ENCODE data around the gene TNFAIP8L1.
"Not testable (repeated sequence)": the region's sequence is repeated elsewhere in the genome, so short reads cannot be mapped to it uniquely, and the experiment has no call there.

The TNFAIP8L1 gene

DNA sequence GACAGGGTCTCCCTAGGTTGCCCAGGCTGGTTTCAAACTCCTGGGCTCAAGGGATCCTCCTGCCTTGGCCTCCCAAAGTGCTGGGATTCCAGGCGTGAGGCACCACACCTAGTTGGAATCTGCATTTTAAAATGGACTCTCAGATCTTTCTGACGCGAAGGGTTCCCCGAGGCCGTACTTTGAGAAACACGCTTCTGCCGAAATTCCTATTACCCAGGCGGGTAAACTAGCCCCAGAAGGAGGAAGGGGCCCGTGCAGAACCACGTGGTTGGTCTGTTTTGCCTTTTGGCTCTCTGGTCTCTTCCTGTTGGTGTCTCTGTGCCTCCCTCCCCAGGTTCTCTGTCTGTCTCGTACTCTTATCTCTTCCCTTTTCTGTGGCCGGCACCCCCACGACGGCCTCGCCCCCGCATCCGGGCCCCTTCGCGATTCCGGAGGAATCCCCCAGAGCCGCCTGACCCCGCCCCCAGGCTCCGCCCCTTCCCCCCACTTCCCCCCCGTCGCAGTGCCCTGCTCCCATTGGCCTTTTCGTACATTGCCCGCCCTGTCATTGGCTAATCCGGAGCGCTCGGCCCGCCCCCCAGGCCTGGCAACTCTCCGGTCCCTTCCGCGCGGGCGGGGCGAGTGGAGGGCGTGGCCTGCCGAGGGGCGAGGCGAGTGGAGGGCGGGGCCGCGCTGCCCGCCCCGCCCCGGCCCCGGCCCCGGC lies at the start of gene TNFAIP8L1:
Gene TNFAIP8L1 (plus strand): TSS at position 689 of the 703 bp plus-strand sequence. CDS start 12,354 bp downstream, outside the sequence.
- peak; percentile 96 to 98 for DNase-seq (ENCODE audit: low read depth in 2 of 2)

DNA sequence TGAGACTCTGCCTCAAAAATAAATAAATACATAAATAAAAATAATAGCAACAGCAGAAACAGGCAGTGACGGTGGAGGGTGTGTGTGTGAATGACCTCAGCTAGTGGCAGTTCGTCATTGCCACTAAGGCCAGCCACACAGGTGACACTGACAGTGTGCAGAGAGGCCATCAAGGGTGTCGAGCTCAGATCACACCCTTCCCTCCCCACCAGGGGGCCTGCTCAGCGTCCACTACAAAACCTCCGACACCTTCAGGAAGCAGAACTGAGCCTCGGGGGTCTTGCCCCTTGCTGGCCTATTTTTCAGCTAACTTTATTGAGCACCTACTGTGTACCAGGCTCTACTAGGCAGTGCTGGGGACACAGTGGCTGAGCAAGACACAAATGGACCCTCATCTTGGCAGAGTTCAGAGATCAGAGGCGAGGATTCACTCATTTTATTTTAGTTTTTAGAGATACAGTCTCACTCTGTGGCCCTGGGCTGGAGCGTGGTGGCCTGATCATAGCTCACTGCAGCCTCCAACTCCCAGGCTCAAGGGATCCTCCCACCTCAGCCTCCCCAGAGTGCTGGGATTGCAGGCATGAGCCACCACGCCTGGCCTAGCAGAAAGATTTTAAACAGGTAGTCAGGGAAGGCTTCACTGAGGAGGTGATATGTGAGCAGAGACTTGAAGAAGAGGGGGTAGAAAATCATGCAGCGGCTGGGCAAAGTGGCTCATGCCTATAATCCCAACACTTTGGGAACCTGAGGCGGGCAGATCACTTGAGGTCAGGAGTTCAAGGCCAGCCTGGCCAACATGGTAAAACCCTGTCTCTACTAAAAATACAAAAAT lies 49.5 kb upstream of the TNFAIP8L1 start:
- no peak for DNase-seq (ENCODE audit: low read depth in 2 of 2)

DNA sequence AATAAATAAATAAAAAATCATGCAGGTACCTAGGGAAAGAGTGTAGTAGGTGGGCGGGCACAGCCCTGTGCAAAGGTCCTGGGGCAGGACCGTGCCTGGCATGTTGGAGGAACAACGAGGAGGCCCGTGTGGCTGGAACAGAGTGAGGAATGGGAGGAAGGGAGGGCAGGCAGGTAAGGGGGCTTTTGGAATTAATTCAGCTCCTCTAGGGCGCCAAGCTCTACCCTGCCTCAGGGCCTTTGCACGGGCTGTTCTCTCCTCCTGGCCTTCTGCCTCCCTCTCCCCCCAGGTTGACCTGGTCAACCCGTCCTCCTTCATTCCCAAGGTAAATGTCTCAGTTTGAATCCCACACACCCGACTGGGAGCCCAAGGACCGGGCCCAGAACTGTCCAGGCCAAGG lies 48.8 kb upstream of the TNFAIP8L1 start:
- no peak for DNase-seq (ENCODE audit: low read depth in 2 of 2)

GRCh38 chr19:4591320-4591719 lies 48.0 kb upstream of the TNFAIP8L1 start:
- DNase-seq (ENCODE audit: low read depth in 2 of 2) = no peak

- no peak for DNase-seq (ENCODE audit: low read depth in 2 of 2)
Observed at GRCh38 chr19:4592445-4592844, 46.9 kb upstream of the TNFAIP8L1 start.

DNA sequence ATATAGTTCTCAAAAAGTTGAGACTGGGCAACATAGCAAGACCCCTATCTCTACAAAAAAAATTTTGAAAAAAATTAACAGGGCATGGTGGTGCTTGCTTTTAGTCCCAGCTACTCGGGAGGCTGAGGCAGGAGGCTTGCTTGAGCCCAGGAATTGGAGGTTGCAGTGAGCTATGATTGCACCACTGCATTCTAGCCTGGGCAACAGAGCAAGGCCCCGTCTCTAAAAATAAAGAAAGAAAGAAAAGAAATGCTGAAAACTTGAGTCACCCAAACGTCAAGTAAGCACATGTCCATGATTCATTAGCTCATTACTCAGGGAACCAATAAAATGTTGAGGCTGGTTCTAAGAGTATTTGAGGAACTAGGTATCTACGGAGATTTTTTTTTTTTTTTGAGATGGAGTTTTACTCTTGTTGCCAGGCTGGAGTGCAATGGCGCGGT lies 45.9 kb upstream of the TNFAIP8L1 start:
- DNase-seq (ENCODE audit: low read depth in 2 of 2) = no peak

GRCh38 chr19:4594201-4594600 lies 45.1 kb upstream of the TNFAIP8L1 start:
- no peak for DNase-seq (ENCODE audit: low read depth in 2 of 2)

- DNase-seq (ENCODE audit: low read depth in 2 of 2) = not testable (repeated sequence)
Observed at GRCh38 chr19:4595158-4595557, 44.2 kb upstream of the TNFAIP8L1 start.

DNA sequence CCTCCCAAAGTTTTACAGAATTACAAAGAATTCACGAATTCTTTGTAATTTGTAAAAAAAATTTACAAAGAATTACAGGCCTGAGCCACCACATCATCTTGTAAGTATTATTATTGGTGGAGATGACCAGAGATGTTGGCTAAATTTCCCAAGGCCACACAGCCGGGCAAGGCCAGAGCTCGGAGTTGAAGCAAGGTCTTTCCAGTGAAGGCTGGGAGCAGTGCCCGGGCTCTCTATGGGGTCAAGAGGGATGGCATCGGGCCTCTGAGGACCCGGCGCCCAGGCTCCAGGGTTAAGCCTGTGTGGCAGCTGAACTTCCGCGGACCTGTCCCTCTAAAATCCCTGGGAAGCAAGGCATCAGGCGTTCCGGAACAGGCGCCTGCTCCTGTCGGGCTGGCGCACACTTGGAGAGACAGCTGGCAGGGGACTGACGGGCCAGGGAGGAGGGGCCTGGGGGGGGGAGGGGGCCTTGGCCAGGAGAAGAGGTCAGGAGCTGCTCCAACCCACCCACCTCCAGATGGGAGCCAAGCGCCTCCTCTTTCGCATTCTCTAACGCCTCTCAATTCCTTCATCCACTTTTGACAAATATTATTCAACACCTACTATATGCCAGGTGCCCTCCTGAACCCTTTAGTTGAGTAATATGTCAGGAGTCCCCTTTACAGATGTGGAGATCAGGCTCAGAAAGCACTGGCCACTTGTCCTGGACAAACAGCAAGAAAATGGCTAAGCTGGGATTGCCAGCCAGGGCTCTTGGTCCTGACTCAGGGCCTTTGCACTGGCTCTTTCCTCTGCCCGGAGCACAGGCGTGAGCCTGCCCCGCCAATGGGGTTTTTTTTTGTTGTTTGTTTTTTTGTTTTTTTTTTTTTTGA lies 43.0 kb upstream of the TNFAIP8L1 start:
- DNase-seq (ENCODE audit: low read depth in 2 of 2) = no peak

GRCh38 chr19:4597278-4597974 lies 41.9 kb upstream of the TNFAIP8L1 start:
- DNase-seq (ENCODE audit: low read depth in 2 of 2) = peak in 1 of 2 donors; percentile 1

DNA sequence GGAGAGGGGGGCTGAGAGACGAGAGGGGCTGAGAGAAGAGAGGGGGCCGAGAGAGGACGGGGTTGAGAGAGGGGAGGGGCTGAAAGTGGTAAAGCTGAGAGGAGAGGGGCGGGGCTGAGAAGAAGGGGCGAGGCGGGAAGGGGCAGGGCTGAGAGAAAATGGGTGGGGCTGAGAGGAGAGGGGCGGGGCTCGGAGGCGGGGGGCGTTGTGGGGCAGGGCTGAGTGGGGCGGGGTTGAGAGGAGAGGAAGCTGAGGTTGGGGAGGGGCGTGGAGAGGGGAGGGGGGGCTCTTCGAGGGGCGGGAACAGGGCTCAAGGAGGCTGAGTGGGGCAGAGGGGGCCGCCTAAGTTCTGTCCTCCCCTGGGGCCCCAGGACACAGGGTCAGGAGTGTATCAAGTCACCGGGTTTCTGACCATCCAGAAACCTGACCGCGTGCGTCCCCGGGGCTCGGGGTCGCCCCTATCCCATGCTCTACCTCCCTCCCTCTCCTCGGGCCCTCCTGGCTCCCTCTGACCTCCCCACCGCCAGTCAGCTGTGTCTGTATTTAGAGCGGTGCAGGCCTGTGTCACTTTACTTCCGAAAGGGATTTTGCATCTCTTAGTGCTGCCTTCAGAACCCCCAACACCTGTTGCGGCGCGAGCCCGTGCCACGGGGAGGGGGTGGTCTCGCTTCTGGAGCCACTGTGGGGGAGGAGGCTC lies 41.2 kb upstream of the TNFAIP8L1 start:
- DNase-seq (ENCODE audit: low read depth in 2 of 2) = peak; percentile 9 to 11

- no peak for DNase-seq (ENCODE audit: low read depth in 2 of 2)
Observed at GRCh38 chr19:4598712-4599111, 40.6 kb upstream of the TNFAIP8L1 start.

DNA sequence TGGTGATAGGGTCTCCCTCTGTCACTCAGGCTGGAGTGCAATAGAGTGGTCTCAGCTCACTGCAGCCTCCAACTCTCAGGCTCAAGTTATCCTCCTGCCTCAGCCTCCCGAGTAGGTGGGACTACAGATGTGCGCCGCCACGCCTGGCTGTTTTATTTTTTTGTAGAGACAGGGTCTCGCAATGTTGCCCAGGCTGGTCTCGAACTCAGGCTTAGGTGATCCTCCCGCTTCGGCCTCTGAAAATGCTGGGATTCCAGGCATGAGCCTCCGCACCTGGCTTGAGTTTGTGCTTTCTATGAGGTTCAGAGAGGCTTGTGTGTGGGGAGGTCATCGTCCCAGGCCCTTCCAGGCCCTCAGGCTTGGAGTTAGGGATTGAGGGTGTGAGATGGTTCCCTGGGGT lies 39.2 kb upstream of the TNFAIP8L1 start:
- no peak for DNase-seq (ENCODE audit: low read depth in 2 of 2)

DNA sequence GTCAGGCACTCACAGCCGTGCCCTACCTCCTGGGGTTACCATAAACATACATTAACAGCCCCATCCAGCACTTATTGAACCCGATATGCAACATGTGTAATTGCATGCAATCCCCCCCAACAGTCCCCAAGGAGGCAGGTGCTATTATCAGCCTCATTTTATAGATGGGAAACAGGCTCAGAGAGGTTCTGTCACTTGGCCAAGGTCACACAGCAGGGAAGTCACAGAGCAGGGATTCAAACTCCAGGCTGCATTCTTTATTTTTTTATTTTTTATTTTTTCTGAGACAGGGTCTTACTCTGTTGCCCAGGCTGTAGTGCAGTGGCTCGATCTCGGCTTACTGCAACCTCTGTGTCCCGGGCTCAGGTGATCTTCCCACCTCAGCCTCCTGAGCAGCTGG lies 38.4 kb upstream of the TNFAIP8L1 start:
- DNase-seq (ENCODE audit: low read depth in 2 of 2) = no peak

DNA sequence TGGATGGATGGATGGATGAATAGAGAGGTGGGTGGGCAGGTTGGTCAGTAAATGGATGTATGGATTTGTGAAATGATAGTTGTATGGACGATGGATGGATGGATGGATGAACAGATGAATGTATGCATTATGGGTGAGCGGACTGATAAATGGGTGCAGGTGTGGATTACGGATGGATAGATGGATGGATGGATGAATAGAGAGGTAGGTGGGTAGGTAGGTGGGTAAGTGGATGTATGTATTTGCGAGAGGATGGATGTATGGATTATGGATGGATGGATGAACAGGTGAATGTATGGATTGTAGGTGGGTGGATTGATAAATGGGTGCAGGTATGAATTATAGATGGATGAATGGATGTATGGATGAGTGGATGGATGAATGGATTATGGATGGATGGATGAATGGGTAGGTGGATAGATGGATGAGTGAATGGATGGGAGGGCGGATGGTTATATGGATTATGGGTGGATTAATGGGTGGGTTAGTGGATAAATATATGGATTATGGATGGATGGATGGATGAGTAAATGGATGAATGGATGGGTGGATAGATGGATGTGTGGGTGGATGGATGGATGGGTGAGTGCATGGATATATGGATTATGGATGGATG lies 37.0 kb upstream of the TNFAIP8L1 start:
- DNase-seq (ENCODE audit: low read depth in 2 of 2) = no peak

GRCh38 chr19:4602915-4603314 lies 36.4 kb upstream of the TNFAIP8L1 start:
- no peak for DNase-seq (ENCODE audit: low read depth in 2 of 2)

- DNase-seq (ENCODE audit: low read depth in 2 of 2) = no peak
Observed at GRCh38 chr19:4604912-4605311, 34.4 kb upstream of the TNFAIP8L1 start.

- no peak for DNase-seq (ENCODE audit: low read depth in 2 of 2)
Observed at GRCh38 chr19:4606181-4606580, 33.1 kb upstream of the TNFAIP8L1 start.

DNA sequence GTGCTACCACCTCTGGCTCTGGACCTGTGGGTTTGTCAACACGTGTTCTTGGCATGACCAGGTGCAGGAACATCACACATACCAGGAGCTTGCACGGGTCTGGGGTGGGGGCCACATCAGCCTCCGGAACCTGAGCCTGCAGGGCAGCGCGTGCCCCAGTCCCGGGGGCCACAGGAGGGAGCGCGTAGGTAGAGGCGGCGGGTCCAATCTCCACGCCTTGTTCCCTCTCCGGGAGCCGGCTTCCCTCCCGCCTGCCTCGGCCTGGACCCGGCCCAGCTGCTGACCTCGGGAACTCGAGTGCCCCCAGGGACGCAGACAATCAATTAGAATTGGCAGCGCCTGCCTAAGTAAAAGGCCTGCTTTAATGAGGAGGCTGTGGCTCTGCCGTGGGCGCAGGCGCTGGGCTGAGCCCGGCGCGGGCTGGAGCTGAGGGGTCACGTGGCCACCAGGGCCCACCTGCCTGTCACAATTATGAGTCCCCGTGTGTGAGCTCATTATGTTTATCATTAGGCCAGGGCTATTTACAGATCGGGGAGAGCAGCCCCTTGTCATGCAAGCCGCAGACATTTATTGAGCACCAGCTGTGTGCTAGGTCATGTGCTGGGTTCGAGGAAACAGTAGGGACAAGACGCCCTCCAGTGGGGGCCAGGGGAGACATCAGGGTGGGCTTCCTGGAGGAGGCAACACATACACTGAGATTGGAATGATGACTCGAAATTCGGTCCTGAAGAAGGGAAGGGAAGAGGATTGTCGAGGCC lies 32.2 kb upstream of the TNFAIP8L1 start:
- no peak for DNase-seq (ENCODE audit: low read depth in 2 of 2)

All from activated CD8-positive, alpha-beta memory T cell treated with anti-CD3 and anti-CD28 coated beads for 4 hours (primary cell).